Measurements from ENCODE around the gene MYO7B.

DNA sequence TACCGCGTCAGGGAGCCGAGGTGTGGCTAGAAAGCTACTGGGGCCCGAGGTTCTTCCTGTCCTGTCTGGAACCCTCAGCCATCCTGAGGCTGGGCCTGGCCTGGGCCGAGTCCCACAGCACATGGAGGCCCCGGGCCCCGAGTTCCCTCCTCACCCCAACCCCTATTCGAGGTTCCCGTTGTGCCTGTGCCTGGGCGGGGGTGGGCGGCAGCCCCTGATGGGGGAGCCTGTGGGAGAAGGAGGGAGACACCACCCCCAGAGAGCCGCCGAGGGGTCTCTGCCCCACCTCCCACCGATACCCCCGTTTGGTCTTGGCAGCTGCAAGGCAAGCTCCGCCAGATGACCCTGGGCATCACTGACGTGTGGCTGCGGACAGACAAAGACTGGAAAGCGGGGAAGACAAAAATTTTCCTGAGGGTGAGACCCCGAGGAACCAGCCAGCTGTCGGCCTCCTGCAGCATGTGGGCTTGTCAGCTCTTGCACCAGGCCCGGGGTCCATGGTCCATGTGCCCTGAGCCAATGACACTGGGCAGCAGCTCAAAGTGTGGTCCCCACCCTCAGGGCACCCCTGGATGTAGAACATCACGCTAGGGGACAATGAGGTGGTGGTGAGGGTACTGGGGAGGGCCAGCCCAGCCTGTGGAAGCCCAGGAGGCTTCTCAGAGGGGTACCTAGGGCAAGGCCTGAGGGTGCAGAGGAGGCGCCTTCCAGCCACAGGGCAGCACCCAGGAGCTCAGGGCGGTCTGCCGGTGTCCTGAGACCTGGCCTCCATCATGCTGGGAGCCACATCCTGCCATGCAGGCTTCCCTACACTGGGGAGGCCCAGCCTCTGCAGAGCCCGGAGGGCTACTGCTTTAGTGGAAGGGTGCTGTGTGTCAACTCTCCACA lies 58.0 kb downstream of the MYO7B start:
- TF ChIP-seq, protein P1, sequence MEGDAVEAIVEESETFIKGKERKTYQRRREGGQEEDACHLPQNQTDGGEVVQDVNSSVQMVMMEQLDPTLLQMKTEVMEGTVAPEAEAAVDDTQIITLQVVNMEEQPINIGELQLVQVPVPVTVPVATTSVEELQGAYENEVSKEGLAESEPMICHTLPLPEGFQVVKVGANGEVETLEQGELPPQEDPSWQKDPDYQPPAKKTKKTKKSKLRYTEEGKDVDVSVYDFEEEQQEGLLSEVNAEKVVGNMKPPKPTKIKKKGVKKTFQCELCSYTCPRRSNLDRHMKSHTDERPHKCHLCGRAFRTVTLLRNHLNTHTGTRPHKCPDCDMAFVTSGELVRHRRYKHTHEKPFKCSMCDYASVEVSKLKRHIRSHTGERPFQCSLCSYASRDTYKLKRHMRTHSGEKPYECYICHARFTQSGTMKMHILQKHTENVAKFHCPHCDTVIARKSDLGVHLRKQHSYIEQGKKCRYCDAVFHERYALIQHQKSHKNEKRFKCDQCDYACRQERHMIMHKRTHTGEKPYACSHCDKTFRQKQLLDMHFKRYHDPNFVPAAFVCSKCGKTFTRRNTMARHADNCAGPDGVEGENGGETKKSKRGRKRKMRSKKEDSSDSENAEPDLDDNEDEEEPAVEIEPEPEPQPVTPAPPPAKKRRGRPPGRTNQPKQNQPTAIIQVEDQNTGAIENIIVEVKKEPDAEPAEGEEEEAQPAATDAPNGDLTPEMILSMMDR (IDR thresholded peaks at IDR 0.05): no peak
- TF ChIP-seq EP300 (IDR thresholded peaks at IDR 0.05) (no peak), POLR2A (IDR thresholded peaks at IDR 0.05) (no peak), POLR2AphosphoS5 (IDR thresholded peaks at IDR 0.05) (no peak)

Measured in upper lobe of left lung (tissue), 4 donors.